Measurements from ENCODE around the gene HIPK2.

The HIPK2 gene

GRCh38 chr7:139820089-139820488 is 42.3 kb upstream of the HIPK2 start:
- no peak for TF ChIP-seq CTCF (IDR thresholded peaks at IDR 0.05; ENCODE audit: insufficient read depth, missing control alignments)
- FAIRE-seq (no peak), DNase-seq (ENCODE audit: insufficient read length, low spot score) (no peak)

GRCh38 chr7:139817249-139817648 is 39.5 kb upstream of the HIPK2 start:
- no peak for FAIRE-seq
- TF ChIP-seq CTCF (IDR thresholded peaks at IDR 0.05; ENCODE audit: insufficient read depth, missing control alignments): no peak
- DNase-seq (ENCODE audit: insufficient read length, low spot score): no peak

GRCh38 chr7:139813689-139814088 is 35.9 kb upstream of the HIPK2 start:
- no peak for TF ChIP-seq CTCF (IDR thresholded peaks at IDR 0.05; ENCODE audit: insufficient read depth, missing control alignments)
- no peak for DNase-seq (ENCODE audit: insufficient read length, low spot score)
- no peak for FAIRE-seq

GRCh38 chr7:139813151-139813550 is 35.4 kb upstream of the HIPK2 start:
- DNase-seq (ENCODE audit: insufficient read length, low spot score) (no peak), FAIRE-seq (no peak)
- no peak for TF ChIP-seq CTCF (IDR thresholded peaks at IDR 0.05; ENCODE audit: insufficient read depth, missing control alignments)

GRCh38 chr7:139811066-139811465 is 33.3 kb upstream of the HIPK2 start:
- DNase-seq (ENCODE audit: insufficient read length, low spot score) (no peak), FAIRE-seq (no peak)
- no peak for TF ChIP-seq CTCF (IDR thresholded peaks at IDR 0.05; ENCODE audit: insufficient read depth, missing control alignments)

- no peak for FAIRE-seq
- DNase-seq (ENCODE audit: insufficient read length, low spot score): no peak
Observed at GRCh38 chr7:139808846-139809442, 31.1 kb upstream of the HIPK2 start.

More at GRCh38 chr7:139808846-139809442, 31.1 kb upstream of the HIPK2 start:
- no peak for TF ChIP-seq CTCF (IDR thresholded peaks at IDR 0.05; ENCODE audit: insufficient read depth, missing control alignments)

Measured in D721Med (cell line).